H9 (cell line): Measurements from ENCODE around the gene CCDC159. TPM values are rescaled to one million over a fixed set of nuclear protein-coding genes. Genes with fewer than 3 reads are reported as not detected.

Experiments
- DNase-seq: peaks from one replicate; pipeline ENCODE4 v3.0.0-alpha.2; 2017
- H2AFZ ChIP-seq: one replicate; pipeline ENCODE4 v1.6.1; 2013; ENCODE audit warnings: mild to moderate bottlenecking, low read length, control low read depth, moderate library complexity
- H2AK5ac ChIP-seq: 2 replicates; pipeline ENCODE4 v1.6.1; 2013; ENCODE audit warnings: low read length, control low read depth, mixed read lengths; ENCODE audit not compliant: insufficient read length
- H2BK120ac ChIP-seq: one replicate; pipeline ENCODE4 v1.6.1; 2013; ENCODE audit warnings: low read depth, mild to moderate bottlenecking, low read length, control low read depth, inconsistent platforms; ENCODE audit not compliant: poor library complexity, severe bottlenecking
- H2BK12ac ChIP-seq: 2 replicates; pipeline ENCODE4 v1.6.1; 2013; ENCODE audit warnings: low read length, control low read depth, mixed read lengths, low read depth; ENCODE audit not compliant: insufficient read length
- H2BK15ac ChIP-seq: 2 replicates; pipeline ENCODE4 v1.6.1; 2013; ENCODE audit warnings: low read depth, low read length, control low read depth
- H2BK20ac ChIP-seq: one replicate; pipeline ENCODE4 v1.6.1; 2013; ENCODE audit warnings: low read depth, mild to moderate bottlenecking, low read length, control low read depth, inconsistent platforms; ENCODE audit not compliant: poor library complexity, severe bottlenecking
- H2BK5ac ChIP-seq: 2 replicates; pipeline ENCODE4 v1.6.1; 2013; ENCODE audit warnings: low read length, control low read depth, mixed read lengths; ENCODE audit not compliant: insufficient read length
- H3K14ac ChIP-seq: 2 replicates; pipeline ENCODE4 v1.6.1; 2013; ENCODE audit warnings: low read length, control low read depth; ENCODE audit not compliant: insufficient read depth
- H3K18ac ChIP-seq: 2 replicates; pipeline ENCODE4 v1.6.1; 2013; ENCODE audit warnings: low read depth, mild to moderate bottlenecking, mixed read lengths, low read length, control low read depth; ENCODE audit not compliant: insufficient read length
- H3K23ac ChIP-seq: 2 replicates; pipeline ENCODE4 v1.6.1; 2013; ENCODE audit warnings: low read length, control low read depth, mixed read lengths, low read depth; ENCODE audit not compliant: insufficient read length
- H3K23me2 ChIP-seq: 2 replicates; pipeline ENCODE4 v1.6.1; 2013; ENCODE audit warnings: low read depth, mild to moderate bottlenecking, mixed read lengths, low read length, control low read depth; ENCODE audit not compliant: insufficient read length, poor library complexity, severe bottlenecking
- H3K27ac ChIP-seq: 2 replicates; pipeline ENCODE4 v1.5.1; 2013; ENCODE audit warnings: low read length, control low read depth, mixed read lengths, low read depth; ENCODE audit not compliant: insufficient read length
- H3K27me3 ChIP-seq: 2 replicates; pipeline ENCODE4 v1.6.1; 2013; ENCODE audit warnings: low read length, control low read depth, inconsistent platforms; ENCODE audit not compliant: insufficient read depth
- H3K4ac ChIP-seq: 2 replicates; pipeline ENCODE4 v1.6.1; 2013; ENCODE audit warnings: low read depth, mild to moderate bottlenecking, control low read depth, inconsistent platforms, low read length, moderate library complexity
- H3K4me1 ChIP-seq: 2 replicates; pipeline ENCODE4 v1.6.1; 2013; ENCODE audit warnings: low read length, control low read depth, inconsistent platforms; ENCODE audit not compliant: insufficient read depth
- H3K4me2 ChIP-seq: 2 replicates; pipeline ENCODE4 v1.6.1; 2013; ENCODE audit warnings: low read length, control low read depth, mixed read lengths; ENCODE audit not compliant: insufficient read length, insufficient read depth
- H3K56ac ChIP-seq: 2 replicates; pipeline ENCODE4 v1.6.1; 2013; ENCODE audit warnings: low read depth, mild to moderate bottlenecking, mixed read lengths, low read length, control low read depth; ENCODE audit not compliant: insufficient read length
- H3K79me1 ChIP-seq: 2 replicates; pipeline ENCODE4 v1.6.1; 2013; ENCODE audit warnings: low read depth, mild to moderate bottlenecking, moderate library complexity, low read length, control low read depth, inconsistent platforms; ENCODE audit not compliant: insufficient read depth, poor library complexity, severe bottlenecking
- H3K79me2 ChIP-seq: 2 replicates; pipeline ENCODE4 v1.6.1; 2013; ENCODE audit warnings: low read length, control low read depth, inconsistent platforms; ENCODE audit not compliant: insufficient read depth
- H3K9ac ChIP-seq: 2 replicates; pipeline ENCODE4 v1.6.1; 2013; ENCODE audit warnings: low read length, control low read depth, mixed read lengths; ENCODE audit not compliant: insufficient read length; ENCODE audit errors: extremely low read depth
- H3K9me3 ChIP-seq: one replicate; pipeline ENCODE4 v1.6.1; 2013; ENCODE audit warnings: low read depth, low read length, inconsistent platforms; ENCODE audit not compliant: control insufficient read depth
- H3T11ph ChIP-seq: one replicate; pipeline ENCODE4 v1.6.1; 2013; ENCODE audit warnings: mild to moderate bottlenecking, low read length, control low read depth, inconsistent platforms
- H4K20me1 ChIP-seq: one replicate; pipeline ENCODE4 v1.6.1; 2013; ENCODE audit not compliant: control insufficient read depth, insufficient read length, insufficient read depth
- H4K5ac ChIP-seq: 2 replicates; pipeline ENCODE4 v1.6.1; 2013; ENCODE audit warnings: low read depth, mild to moderate bottlenecking, mixed read lengths, low read length, control low read depth; ENCODE audit not compliant: insufficient read length
- H4K8ac ChIP-seq: replicated peaks from 2 replicates; pipeline ENCODE4 v1.6.1; 2013; ENCODE audit warnings: low read length, control low read depth, mixed read lengths, low read depth; ENCODE audit not compliant: insufficient read length
- H4K91ac ChIP-seq: 2 replicates; pipeline ENCODE4 v1.6.1; 2013; ENCODE audit warnings: low read depth, mild to moderate bottlenecking, moderate library complexity, mixed read lengths, low read length, control low read depth; ENCODE audit not compliant: insufficient read length
- H3K27ac Mint-ChIP-seq, 3 experiments: 2 replicates in 2 of 3; 3 replicates in 1 of 3; pipeline ENCODE4 v1.8.0; 2020 to 2021; ENCODE audit warnings: mixed read lengths in 3 of 3, mild to moderate bottlenecking in 1 of 3, moderate library complexity in 1 of 3
- H3K27me3 Mint-ChIP-seq: 2 replicates; pipeline ENCODE4 v1.8.0; 2021; ENCODE audit warnings: low read depth, mild to moderate bottlenecking, moderate library complexity, mixed read lengths
- H3K36me3 Mint-ChIP-seq, 3 experiments: 2 replicates in 2 of 3; 3 replicates in 1 of 3; pipeline ENCODE4 v1.8.0; 2020 to 2021; ENCODE audit warnings: low read depth in 3 of 3, mixed read lengths in 3 of 3; ENCODE audit not compliant: insufficient read depth in 1 of 3
- H3K4me1 Mint-ChIP-seq, 2 experiments: 2 replicates each; pipeline ENCODE4 v1.8.0; 2020; ENCODE audit warnings: mixed read lengths in 2 of 2
- H3K4me3 Mint-ChIP-seq, 2 experiments: 2 replicates in 1 of 2; 3 replicates in 1 of 2; pipeline ENCODE4 v1.8.0; 2020 to 2021; ENCODE audit warnings: mild to moderate bottlenecking in 2 of 2, mixed read lengths in 2 of 2, moderate library complexity in 1 of 2
- H3K9me3 Mint-ChIP-seq, 2 experiments: 2 replicates in 1 of 2; 3 replicates in 1 of 2; pipeline ENCODE4 v1.8.0; 2020; ENCODE audit warnings: mild to moderate bottlenecking in 2 of 2, mixed read lengths in 2 of 2, moderate library complexity in 1 of 2
- CTCF ChIP-seq: fragments of 200-600 bp; sonication (generic); conservative IDR thresholded peaks from 3 replicates; pipeline ENCODE4 v1.8.0; 2021; ENCODE audit warnings: antibody characterized with exemption, mild to moderate bottlenecking
- WGBS: extraction: QIAGEN DNeasy Blood & Tissue Kit; methylation state at CpG from one replicate; pipeline ENCODE4 v1.1.7; 2013; ENCODE audit warnings: missing lambda C conversion rate, low lambda C conversion rate, mixed read lengths; ENCODE audit not compliant: insufficient read length; ENCODE audit errors: extremely low coverage; 5-methylcytosine and 5-hydroxymethylcytosine counted together
- total RNA-seq: library from RNA; stranded (reverse); gene quantifications from 2 replicates; pipeline ENCODE4 v1.2.1, GENCODE V29; 2021

Gene CCDC159
- total RNA-seq, 1 experiment from 2014 or later, result 5.7 TPM

- Histone ChIP-seq H2AFZ (no peak overlapping the region), H3K14ac (no peak overlapping the region), H3K4me1 (peaks cover 2% of the 10 kb centered on the region; the same call in 1 of the 2 replicates), H4K91ac (no peak overlapping the region), H3K9me3 (no peaks in the 10 kb centered on the region), H3K79me2 (no peaks in the 10 kb centered on the region), H3K79me1 (no peaks in the 10 kb centered on the region), H2BK5ac (no peak overlapping the region), H3K56ac (no peak overlapping the region), H3T11ph (no peak overlapping the region), H3K4me2 (no peak overlapping the region), H4K5ac (no peak overlapping the region), H3K9ac (no peak overlapping the region), H2AK5ac (no peak overlapping the region), H3K23ac (no peak overlapping the region), H3K23me2 (peaks cover 9% of the 10 kb centered on the region), H2BK120ac (no peak overlapping the region), H3K27me3 (no peaks in the 10 kb centered on the region; the same call in 1 of the 2 replicates), H2BK15ac (no peak overlapping the region), H2BK20ac (no peak overlapping the region), H2BK12ac (no peak overlapping the region), H4K20me1 (no peaks in the 10 kb centered on the region), H3K18ac (no peak overlapping the region), H3K4ac (no peak overlapping the region), H4K8ac (no peak overlapping the region), H3K27ac (no peak overlapping the region)
- no peak overlapping the region for H3K27ac Mint-ChIP-seq
- no peaks in the 10 kb centered on the region; a peak in 1 of 5 replicates for H3K9me3 Mint-ChIP-seq
- WGBS, result no CpG with 5 or more reads among the region's 11 CpGs
- TF ChIP-seq CTCF, result no peak
- H3K4me3 Mint-ChIP-seq, result peak overlapping the region in 1 of 2 experiments; percentile 80; a peak in 3 of 5 replicates
- H3K27me3 Mint-ChIP-seq, result peaks cover 66% of the 10 kb centered on the region
- no peaks in the 10 kb centered on the region; a peak in 1 of 7 replicates for H3K36me3 Mint-ChIP-seq
- peaks cover 11 to 30% of the 10 kb centered on the region in 2 experiments for H3K4me1 Mint-ChIP-seq
- DNase-seq, result no peak
Observed at GRCh38 chr19:11356676-11357550, 10.6 kb downstream of the CCDC159 start.
